ENCODE measurements around the gene DNA2. TPM values are rescaled to one million over a fixed set of nuclear protein-coding genes. Genes with fewer than 3 reads are reported as not detected.

DNA2 gene, protein sequence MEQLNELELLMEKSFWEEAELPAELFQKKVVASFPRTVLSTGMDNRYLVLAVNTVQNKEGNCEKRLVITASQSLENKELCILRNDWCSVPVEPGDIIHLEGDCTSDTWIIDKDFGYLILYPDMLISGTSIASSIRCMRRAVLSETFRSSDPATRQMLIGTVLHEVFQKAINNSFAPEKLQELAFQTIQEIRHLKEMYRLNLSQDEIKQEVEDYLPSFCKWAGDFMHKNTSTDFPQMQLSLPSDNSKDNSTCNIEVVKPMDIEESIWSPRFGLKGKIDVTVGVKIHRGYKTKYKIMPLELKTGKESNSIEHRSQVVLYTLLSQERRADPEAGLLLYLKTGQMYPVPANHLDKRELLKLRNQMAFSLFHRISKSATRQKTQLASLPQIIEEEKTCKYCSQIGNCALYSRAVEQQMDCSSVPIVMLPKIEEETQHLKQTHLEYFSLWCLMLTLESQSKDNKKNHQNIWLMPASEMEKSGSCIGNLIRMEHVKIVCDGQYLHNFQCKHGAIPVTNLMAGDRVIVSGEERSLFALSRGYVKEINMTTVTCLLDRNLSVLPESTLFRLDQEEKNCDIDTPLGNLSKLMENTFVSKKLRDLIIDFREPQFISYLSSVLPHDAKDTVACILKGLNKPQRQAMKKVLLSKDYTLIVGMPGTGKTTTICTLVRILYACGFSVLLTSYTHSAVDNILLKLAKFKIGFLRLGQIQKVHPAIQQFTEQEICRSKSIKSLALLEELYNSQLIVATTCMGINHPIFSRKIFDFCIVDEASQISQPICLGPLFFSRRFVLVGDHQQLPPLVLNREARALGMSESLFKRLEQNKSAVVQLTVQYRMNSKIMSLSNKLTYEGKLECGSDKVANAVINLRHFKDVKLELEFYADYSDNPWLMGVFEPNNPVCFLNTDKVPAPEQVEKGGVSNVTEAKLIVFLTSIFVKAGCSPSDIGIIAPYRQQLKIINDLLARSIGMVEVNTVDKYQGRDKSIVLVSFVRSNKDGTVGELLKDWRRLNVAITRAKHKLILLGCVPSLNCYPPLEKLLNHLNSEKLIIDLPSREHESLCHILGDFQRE
- total RNA-seq (2022; extraction: Qiagen RNA extraction): 7.7 to 12.0 TPM (median 9.7 TPM) in 5 replicates

GRCh38 chr10:68471586-68472408 is at the start of gene DNA2:
Gene DNA2, minus strand, starts transcription at chr10:68471973. Its CDS starts 109 bp downstream, at chr10:68471864.

GRCh38 chr10:68406815-68407548 is 64.8 kb downstream of the DNA2 start, which contains the start of gene RUFY2:
Gene RUFY2, minus strand, starts transcription at chr10:68407277. Its CDS starts 88 bp downstream, at chr10:68407189.

Other genes with a start within 250 kb of the DNA2 start
- 0.10 to 0.27 TPM (median 0.22 TPM) in 5 replicates for gene ATOH7, start 239.9 kb downstream of the DNA2 start, total RNA-seq (2022; extraction: Qiagen RNA extraction)
- 166 to 288 TPM (median 182 TPM) in 5 replicates for gene HNRNPH3, start 139.9 kb downstream of the DNA2 start, total RNA-seq (2022; extraction: Qiagen RNA extraction)
- 2.6 to 4.0 TPM (median 3.3 TPM) in 5 replicates for gene PBLD, start 139.0 kb downstream of the DNA2 start, total RNA-seq (2022; extraction: Qiagen RNA extraction)
- gene RUFY2, start 64.7 kb downstream of the DNA2 start, total RNA-seq (2022; extraction: Qiagen RNA extraction): 7.1 to 10.0 TPM (median 8.7 TPM) in 5 replicates
- gene SLC25A16, start 55.5 kb upstream of the DNA2 start, total RNA-seq (2022; extraction: Qiagen RNA extraction): 16.2 to 19.5 TPM (median 19.4 TPM) in 5 replicates
- gene TET1, start 88.4 kb upstream of the DNA2 start, total RNA-seq (2022; extraction: Qiagen RNA extraction): 0.43 to 0.90 TPM (median 0.55 TPM) in 5 replicates
- 57.3 to 72.1 TPM (median 60.8 TPM) in 5 replicates for gene CCAR1, start 249.3 kb upstream of the DNA2 start, total RNA-seq (2022; extraction: Qiagen RNA extraction)